HG03039 (cell line): ENCODE results near the gene GPR31.

Source experiments
- ATAC-seq: cut with Tn5 transposase; IDR thresholded peaks from one replicate; pipeline ENCODE4 v1.9.1; 2021; ENCODE audit warnings: mild to moderate bottlenecking, moderate library complexity; ENCODE audit not compliant: unreplicated experiment

Gene GPR31

GRCh38 chr6:167120583-167120903, 37.2 kb downstream of the GPR31 start:
- ATAC-seq = no peak

- no peak for ATAC-seq
Observed at GRCh38 chr6:167119670-167120582, 37.9 kb downstream of the GPR31 start.

- no peak for ATAC-seq
Observed at GRCh38 chr6:167118839-167119238, 38.9 kb downstream of the GPR31 start.

- ATAC-seq = no peak
Observed at GRCh38 chr6:167118006-167118405, 39.8 kb downstream of the GPR31 start.

DNA sequence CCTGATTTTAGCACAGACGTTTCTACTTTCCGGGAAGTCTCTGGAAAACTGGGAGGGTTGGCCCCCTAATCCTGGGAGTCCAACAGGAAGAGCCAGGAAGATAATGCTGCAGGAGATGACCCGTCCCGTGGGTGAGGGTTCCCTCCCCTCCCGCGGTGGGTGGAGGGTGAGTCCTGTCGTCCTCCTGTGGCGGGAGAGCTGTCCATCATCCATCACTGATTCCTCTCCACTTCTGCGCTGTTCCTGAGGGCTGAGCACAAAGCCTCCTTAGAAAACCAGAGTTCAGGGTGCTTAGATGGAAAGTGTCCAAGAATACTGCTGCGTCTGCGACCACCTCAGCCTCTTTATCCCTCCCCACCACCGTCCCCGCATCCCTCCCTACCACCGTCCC, 40.9 kb downstream of the GPR31 start:
- ATAC-seq = no peak

DNA sequence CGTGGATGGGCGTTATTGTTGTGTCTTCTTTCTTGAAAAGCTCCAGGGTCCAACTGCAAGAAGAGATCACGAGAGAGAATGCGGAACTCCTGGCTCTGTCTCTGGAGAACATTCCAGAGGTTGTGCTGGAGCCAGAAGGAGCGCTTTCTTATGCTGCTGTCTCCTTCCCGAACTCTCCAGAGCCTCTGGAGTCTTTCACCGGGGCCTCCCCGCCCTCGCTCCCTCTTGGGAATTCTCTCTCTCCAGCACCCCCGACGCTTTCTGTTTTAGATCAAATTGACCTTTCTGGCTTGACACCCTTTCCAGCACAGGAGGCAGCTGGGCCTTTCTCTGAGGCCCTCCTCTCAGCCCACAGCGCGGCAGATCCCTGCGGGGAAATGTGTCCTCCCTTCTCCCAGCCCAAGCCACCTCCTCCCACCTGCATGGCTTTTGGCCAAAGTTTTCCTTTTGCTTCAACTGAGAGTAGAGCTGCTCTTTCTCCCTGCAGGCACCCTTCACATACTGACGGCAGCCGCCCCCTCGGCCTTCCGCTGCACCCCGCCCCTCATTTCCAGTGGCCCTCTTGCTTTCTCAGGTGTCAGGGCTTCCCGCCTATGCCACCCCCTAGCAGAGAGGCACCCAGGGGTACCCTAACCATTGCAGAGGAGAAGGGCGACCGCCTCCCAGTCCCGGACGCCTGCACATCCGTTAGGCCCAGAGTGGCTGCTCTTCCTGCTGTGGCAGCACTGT, 41.5 kb downstream of the GPR31 start:
- no peak for ATAC-seq

GRCh38 chr6:167115054-167115453, 42.7 kb downstream of the GPR31 start:
- no peak for ATAC-seq

GRCh38 chr6:167113935-167114910, 43.6 kb downstream of the GPR31 start:
- ATAC-seq = peak; percentile 81

- peak; percentile 35 for ATAC-seq
Observed at GRCh38 chr6:167113047-167113754, 44.6 kb downstream of the GPR31 start.

GRCh38 chr6:167112421-167112820, 45.4 kb downstream of the GPR31 start:
- ATAC-seq = no peak

- no peak for ATAC-seq
Observed at GRCh38 chr6:167111597-167111996, 46.2 kb downstream of the GPR31 start.

- no peak for ATAC-seq
Observed at GRCh38 chr6:167109651-167110050, 48.1 kb downstream of the GPR31 start.

- ATAC-seq = no peak
Observed at GRCh38 chr6:167108278-167108677, 49.5 kb downstream of the GPR31 start.

DNA sequence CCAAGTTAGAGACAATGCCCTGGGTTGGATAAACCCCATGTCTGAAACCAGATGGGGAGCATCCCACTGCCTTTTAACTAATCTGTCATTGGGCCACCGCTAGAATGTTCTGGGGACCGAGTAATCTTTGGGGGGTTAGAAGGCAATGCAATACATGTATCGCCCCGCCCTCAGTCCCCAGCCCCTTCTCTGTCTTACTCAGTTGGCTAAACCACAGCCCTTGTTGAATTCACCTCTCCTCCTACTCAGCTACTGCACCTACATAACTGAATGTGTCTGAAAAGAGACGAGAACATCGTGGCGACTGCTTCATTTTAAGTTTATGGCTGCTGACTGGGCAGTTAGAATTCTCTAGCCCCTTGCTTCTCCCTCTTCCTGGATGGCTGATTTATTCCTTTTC, 50.0 kb downstream of the GPR31 start:
- ATAC-seq = no peak

DNA sequence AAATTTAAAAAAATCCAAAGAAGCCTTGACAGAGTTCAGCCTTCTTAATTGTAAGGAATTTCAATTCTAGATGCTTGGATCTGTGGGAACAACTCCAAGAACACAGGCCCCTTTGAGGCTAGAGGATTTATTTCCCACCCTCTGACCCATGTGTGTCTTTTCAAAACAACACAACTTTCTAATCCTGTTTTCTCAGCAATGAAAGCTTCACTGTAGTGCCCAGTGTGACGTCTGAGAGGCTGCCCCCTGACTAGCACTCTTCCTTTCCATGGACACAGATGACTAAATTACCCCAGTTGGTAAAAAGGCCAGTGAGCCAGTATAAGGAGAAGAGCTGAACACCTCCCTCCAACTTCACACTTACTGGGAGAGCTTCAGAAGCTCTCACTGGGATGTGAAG, 51.4 kb downstream of the GPR31 start:
- no peak for ATAC-seq
